Stimulated activated CD4-positive, alpha-beta T cell treated with anti-CD3 and anti-CD28 coated beads, Interleukin-4, amount 100 ng/mL, for 48 hours (primary cell): ENCODE measurements around the gene GLUD1.
"Not testable (repeated sequence)": the region's sequence is repeated elsewhere in the genome, so short reads cannot be mapped to it uniquely, and the experiment has no call there.

ENCODE experiments used
- DNase-seq, 2 donors: peaks; one replicate each; pipeline ENCODE4 v3.0.0-alpha.2; 2020; ENCODE audit warnings: low read depth in 2 of 2

GLUD1 gene

GRCh38 chr10:87090779-87091178, 3.9 kb downstream of the GLUD1 start:
- DNase-seq = no peak

DNA sequence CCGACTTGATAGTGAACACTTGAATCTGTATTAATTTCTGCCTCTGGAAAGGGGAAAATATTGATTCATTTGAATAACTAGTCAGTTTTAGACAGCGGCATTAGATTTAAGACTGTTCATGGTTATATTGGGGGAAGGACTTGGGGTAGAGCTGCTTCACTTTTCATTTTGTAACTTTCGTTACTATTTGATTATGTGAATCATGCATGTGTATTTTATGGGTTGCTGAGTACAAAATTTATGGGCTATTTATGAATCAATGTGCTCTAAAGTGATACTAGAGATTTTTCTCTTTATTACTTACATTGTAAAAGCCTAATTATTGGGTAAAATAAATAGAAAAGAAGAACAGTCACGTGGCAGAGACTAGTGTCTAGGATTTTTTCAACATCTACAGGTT, 4.9 kb downstream of the GLUD1 start:
- DNase-seq = no peak

GRCh38 chr10:87085537-87085936, 9.1 kb downstream of the GLUD1 start:
- no peak for DNase-seq

DNA sequence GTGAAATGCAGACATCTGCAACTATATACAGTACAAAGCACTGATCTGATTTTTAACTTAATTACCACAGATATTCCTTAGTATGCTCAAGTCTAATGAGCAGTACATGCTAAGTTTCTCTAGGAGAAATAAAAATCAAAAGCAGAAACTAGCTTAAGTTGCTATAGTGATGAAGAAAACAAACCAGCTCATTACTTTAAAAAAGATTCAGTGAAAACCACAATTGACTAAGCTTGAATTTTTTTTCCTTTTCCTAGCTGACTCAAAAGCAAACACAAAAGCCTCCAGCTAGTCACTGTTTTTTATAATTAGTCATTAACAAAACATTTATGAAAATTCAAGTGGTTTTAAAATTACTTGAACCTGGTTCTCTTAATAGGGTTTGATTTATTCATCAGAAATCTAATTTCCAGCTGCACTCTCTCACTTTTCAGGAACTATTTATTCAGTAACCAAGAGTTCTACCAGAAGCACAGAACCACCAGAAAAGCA, 10.3 kb downstream of the GLUD1 start:
- not testable (repeated sequence) for DNase-seq

GRCh38 chr10:87083576-87084290, 10.9 kb downstream of the GLUD1 start:
- DNase-seq = not testable (repeated sequence)

DNA sequence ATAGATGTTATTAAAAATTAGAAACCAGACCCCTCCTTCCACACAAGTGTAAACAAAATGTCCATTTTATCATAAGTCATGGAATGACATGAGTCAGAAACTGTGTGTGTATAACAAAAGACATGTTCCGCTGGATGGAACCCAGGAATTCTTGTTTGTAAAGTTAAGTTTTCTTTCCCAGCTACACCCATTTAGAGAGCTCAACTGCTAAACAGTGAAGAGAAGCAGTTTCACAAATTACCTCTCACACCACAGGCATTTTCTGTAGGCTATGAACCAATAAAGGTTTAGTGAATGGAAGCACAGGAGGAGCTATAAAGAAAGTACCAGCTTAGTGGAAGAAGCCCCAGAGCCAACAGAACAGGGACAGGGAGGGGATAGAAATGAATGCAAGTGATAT, 12.4 kb downstream of the GLUD1 start:
- not testable (repeated sequence) for DNase-seq

GRCh38 chr10:87081574-87081973, 13.1 kb downstream of the GLUD1 start:
- not testable (repeated sequence) for DNase-seq

- not testable (repeated sequence) for DNase-seq
Observed at GRCh38 chr10:87080621-87081020, 14.0 kb downstream of the GLUD1 start.

- no peak for DNase-seq
Observed at GRCh38 chr10:87079106-87079836, 15.4 kb downstream of the GLUD1 start.

DNA sequence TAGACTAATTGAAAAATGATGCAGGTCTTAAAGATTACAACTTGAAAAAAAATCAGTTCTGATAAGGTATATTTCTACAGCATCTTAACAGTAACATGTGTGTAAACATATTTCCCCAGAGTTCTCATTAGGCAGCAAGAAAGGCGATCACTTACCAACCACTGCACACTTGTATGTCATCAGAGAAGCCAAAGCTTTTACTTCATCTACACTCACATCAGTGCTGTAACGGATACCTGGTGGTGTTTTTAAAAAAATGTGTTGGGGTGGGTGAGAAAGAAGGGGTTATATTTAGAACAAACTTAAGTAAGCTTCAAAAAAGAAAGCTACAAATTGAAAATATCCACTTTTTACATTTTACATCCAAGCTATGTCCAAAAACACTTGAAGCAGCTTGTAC, 18.2 kb downstream of the GLUD1 start:
- DNase-seq = not testable (repeated sequence)

DNA sequence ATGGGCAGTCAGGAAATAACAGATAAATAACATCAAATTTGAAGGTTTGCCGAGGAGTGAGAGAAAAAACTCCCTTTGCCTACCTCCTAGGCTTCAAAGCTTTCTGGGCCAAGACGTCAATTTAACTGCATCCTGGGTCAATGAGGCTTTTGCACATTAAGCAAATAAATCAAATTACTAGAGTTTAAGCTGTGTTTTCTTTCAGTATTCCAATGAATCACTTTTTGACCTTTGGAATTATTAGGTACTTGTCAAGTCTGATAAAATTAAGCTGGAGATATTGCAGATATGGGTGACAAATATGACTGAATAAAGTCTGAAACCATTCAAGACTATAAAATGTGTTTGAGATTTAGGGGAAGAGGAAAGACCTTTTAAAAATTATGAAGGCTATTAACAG, 22.2 kb downstream of the GLUD1 start:
- DNase-seq = no peak

DNA sequence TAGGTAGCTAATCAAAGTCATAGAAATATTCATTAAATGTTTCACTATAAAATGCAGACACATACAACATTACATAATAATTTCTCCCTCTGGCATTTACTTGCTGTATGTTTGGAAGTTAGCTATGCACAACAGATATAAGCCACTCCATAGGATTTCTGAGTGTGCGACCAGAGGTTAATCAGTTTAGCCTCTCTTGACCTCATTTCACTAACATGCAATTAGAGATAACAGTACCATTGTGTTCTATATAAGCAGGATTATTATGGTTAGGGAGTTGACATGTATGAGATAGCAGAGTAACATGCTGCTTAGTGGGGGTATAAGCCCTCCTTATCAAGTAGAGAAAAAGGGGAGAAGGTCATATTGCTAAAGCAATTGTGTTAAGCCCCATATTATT, 26.4 kb downstream of the GLUD1 start:
- no peak for DNase-seq

GRCh38 chr10:87066865-87067264, 27.8 kb downstream of the GLUD1 start:
- DNase-seq = no peak

GRCh38 chr10:87066178-87066577, 28.5 kb downstream of the GLUD1 start:
- no peak for DNase-seq

DNA sequence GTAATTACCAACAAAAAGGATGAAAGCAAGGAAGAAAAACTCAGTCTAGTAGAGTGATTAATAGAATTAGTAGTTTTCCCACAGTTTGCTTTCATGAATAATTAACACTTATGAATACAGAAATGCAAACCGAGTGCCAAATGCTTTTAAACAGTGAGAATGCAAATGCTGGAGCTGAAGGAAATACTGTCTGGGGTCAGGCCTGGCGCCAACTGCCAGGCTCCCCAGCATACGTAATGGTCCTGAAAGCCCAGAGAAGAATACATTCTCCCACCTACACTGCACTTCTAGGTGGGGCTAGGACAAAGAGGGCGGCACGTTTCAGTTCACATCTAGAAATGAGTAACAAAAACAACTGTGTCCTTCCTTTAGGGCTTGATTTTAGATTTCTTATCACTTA, 30.0 kb downstream of the GLUD1 start:
- DNase-seq = no peak

DNA sequence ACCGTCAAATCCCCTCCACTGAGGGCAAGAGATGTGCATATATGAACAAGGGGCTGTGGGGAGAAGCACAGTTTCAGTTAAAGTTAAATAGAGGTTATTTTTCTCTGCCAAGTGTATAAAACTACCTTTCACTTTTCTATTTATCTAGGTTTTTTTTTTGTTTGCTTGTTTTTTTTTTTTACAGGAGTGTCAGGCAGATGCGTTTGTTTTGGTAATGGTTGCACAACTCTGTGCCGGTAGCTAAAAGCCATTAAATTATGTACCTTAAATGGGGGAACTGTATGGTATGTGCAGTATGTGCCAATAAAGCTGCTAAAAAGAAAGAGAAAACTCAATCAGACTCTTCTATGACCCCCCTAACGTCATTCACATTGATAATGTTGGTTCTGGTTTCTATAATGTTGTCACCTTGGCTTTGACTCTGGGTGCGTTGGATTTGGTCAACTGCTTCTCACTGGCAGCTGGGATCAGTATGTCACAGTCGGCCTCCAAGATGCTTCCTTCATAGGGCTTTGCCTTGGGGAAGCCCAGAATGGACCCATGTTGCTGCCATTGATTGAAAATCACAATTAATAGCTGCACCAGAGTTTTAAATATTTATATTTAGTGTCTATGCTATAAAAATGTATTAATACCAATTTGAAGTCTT, 34.2 kb downstream of the GLUD1 start:
- DNase-seq = no peak

GRCh38 chr10:87059401-87059800, 35.2 kb downstream of the GLUD1 start:
- no peak for DNase-seq

GRCh38 chr10:87058171-87058570, 36.5 kb downstream of the GLUD1 start:
- DNase-seq = no peak

- peak in 1 of 2 donors; percentile 7 for DNase-seq
Observed at GRCh38 chr10:87054373-87055295, 40.0 kb downstream of the GLUD1 start.

DNA sequence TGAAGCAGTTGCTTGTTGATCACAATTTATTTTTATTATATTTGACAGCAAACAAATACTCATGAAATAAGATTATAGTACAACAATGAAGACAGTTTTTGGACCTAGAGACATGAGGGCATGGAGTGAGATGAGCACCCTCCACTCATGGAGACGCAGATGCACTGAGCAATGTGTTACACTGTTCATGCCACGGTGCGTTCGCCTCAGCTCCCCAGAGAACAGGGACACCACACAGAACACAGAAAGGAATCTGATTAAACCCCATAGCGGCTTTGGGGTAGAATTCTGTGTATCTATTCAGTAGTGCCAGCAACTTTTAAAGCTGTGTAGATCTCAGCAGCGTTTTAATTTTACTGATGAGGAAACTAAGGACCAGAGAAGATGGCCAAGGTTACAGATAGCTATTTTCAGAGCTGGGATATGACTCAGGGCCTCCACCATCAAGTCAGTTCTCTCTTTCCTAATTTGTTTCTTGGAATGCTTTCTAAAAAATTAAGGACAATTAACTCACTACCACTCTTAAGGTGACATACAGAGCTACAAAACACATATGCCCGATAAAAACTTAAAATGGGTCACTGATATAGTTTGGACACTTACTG, 41.0 kb downstream of the GLUD1 start:
- DNase-seq = no peak

GRCh38 chr10:87053111-87053510, 41.5 kb downstream of the GLUD1 start:
- DNase-seq = no peak
